ENCODE data around the gene JSRP1. TPM values are rescaled to one million over a fixed set of nuclear protein-coding genes. Genes with fewer than 3 reads are reported as not detected.
A peak's percentile ranks its signal among the peaks of the same experiment; 100 is the strongest.

The JSRP1 gene
- total and polyA plus RNA-seq, 2 experiments from 2014 or later = 2.4 to 3.1 TPM

GRCh38 chr19:2242816-2243215 lies 13.4 kb downstream of the JSRP1 start:
- Histone ChIP-seq H4K20me1 (replicated peaks; ENCODE audit: insufficient read depth) (peaks cover 48% of the 10 kb centered on the region), H2AFZ (no peak overlapping the region), H3K27ac (ENCODE audit: low read depth) (peak overlapping the region; percentile 50; the same call in 1 of the 2 replicates), H3K36me3 (ENCODE audit: insufficient read depth) (peaks cover 13% of the 10 kb centered on the region), H3K79me2 (replicated peaks; ENCODE audit: insufficient read depth) (peaks cover 60% of the 10 kb centered on the region), H3F3A (replicated peaks; ENCODE audit: low read depth) (peaks cover 8% of the 10 kb centered on the region; the same call in 1 of the 2 replicates), H3K4me1 (ENCODE audit: insufficient read depth) (peaks cover 29% of the 10 kb centered on the region), H3K27me3 (ENCODE audit: insufficient read depth) (no peaks in the 10 kb centered on the region), H3K9me2 (ENCODE audit: insufficient read depth) (no peaks in the 10 kb centered on the region), H3K4me2 (no peak overlapping the region), H3K4me3 (no peak overlapping the region)
- Mint-ChIP-seq H3K4me3 (no peak overlapping the region), H3K9me3 (no peaks in the 10 kb centered on the region; the same call in 2 of the 3 replicates), H3K27me3 (ENCODE audit: insufficient read depth, low read depth, poor library complexity) (peaks cover 5% of the 10 kb centered on the region), H3K27ac (no peak overlapping the region), H3K36me3 (ENCODE audit: low read depth) (peaks cover 63% of the 10 kb centered on the region), H3K4me1 (peaks cover 34% of the 10 kb centered on the region)
- TF ChIP-seq CTCF (conservative IDR thresholded peaks at IDR 0.05; ENCODE audit: low read depth in 2 of 2) (no peak), JUNB (IDR thresholded peaks at IDR 0.05; ENCODE audit: unreplicated experiment) (no peak), ZNF462 (CRISPR knock-in tag; IDR thresholded peaks at IDR 0.05) (no peak), NANOG (IDR thresholded peaks at IDR 0.05; ENCODE audit: borderline replicate concordance) (no peak), EZH2phosphoT487 (IDR thresholded peaks at IDR 0.05; ENCODE audit: unreplicated experiment) (no peak), ZNF331 (CRISPR knock-in tag; IDR thresholded peaks at IDR 0.05; ENCODE audit: low read depth) (no peak), EZH2 (IDR thresholded peaks at IDR 0.05; ENCODE audit: low read depth, unreplicated experiment) (no peak), ZNF114 (CRISPR knock-in tag; IDR thresholded peaks at IDR 0.05) (no peak), STAT1 (IDR thresholded peaks at IDR 0.05; ENCODE audit: unreplicated experiment) (no peak), ETS1 (IDR thresholded peaks at IDR 0.05) (no peak), CREB1 (CRISPR knock-in tag; IDR thresholded peaks at IDR 0.05; ENCODE audit: low read depth) (no peak), POLR2AphosphoS5 (IDR thresholded peaks at IDR 0.05; ENCODE audit: low read depth) (no peak)
- TF ChIP-seq, protein P1, sequence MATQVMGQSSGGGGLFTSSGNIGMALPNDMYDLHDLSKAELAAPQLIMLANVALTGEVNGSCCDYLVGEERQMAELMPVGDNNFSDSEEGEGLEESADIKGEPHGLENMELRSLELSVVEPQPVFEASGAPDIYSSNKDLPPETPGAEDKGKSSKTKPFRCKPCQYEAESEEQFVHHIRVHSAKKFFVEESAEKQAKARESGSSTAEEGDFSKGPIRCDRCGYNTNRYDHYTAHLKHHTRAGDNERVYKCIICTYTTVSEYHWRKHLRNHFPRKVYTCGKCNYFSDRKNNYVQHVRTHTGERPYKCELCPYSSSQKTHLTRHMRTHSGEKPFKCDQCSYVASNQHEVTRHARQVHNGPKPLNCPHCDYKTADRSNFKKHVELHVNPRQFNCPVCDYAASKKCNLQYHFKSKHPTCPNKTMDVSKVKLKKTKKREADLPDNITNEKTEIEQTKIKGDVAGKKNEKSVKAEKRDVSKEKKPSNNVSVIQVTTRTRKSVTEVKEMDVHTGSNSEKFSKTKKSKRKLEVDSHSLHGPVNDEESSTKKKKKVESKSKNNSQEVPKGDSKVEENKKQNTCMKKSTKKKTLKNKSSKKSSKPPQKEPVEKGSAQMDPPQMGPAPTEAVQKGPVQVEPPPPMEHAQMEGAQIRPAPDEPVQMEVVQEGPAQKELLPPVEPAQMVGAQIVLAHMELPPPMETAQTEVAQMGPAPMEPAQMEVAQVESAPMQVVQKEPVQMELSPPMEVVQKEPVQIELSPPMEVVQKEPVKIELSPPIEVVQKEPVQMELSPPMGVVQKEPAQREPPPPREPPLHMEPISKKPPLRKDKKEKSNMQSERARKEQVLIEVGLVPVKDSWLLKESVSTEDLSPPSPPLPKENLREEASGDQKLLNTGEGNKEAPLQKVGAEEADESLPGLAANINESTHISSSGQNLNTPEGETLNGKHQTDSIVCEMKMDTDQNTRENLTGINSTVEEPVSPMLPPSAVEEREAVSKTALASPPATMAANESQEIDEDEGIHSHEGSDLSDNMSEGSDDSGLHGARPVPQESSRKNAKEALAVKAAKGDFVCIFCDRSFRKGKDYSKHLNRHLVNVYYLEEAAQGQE (IDR thresholded peaks at IDR 0.05; ENCODE audit: unreplicated experiment) = no peak
- ATAC-seq = no peak
- DNase-seq (ENCODE audit: low spot score) = no peak

All from GM23338 (cell line).